Thoracic aorta (tissue), 2 donors: ENCODE measurements around the gene KRTAP26-1. TPM values are rescaled to one million over a fixed set of nuclear protein-coding genes. Genes with fewer than 3 reads are reported as not detected.

ENCODE experiments used
- ATAC-seq: fragments of 150-250 bp; one replicate; pipeline ENCODE4 v1.8.0; 2017; ENCODE audit warnings: low read depth; ENCODE audit not compliant: insufficient number of reproducible peaks, low FRiP score
- DNase-seq: peaks from one replicate; pipeline ENCODE4 v3.0.0-alpha.2; 2020; ENCODE audit warnings: low spot score
- H3K27ac ChIP-seq, 2 donors: fragments of 200-600 bp; sonication (generic); 1 replicate in 1 of 2; 2 replicates in 1 of 2; pipeline ENCODE4 v1.5.1; 2016; ENCODE audit warnings: mild to moderate bottlenecking in 2 of 2, moderate library complexity in 2 of 2
- H3K27me3 ChIP-seq: fragments of 200-600 bp; sonication (generic); replicated peaks from 2 replicates; pipeline ENCODE4 v1.6.0; 2016; ENCODE audit warnings: mild to moderate bottlenecking; ENCODE audit not compliant: insufficient read depth
- H3K36me3 ChIP-seq: fragments of 200-600 bp; sonication (generic); one replicate; pipeline ENCODE4 v1.5.1; 2016
- H3K4me1 ChIP-seq, 2 donors: fragments of 200-600 bp; sonication (generic); 1 replicate in 1 of 2; 2 replicates in 1 of 2; pipeline versions ENCODE4 v1.5.1 to v1.6.0; 2016; ENCODE audit warnings: low read depth in 2 of 2, mild to moderate bottlenecking in 1 of 2; ENCODE audit not compliant: control insufficient read depth in 1 of 2
- H3K4me3 ChIP-seq: fragments of 200-600 bp; sonication (generic); 2 replicates; pipeline ENCODE4 v1.5.1; 2016; ENCODE audit warnings: mild to moderate bottlenecking
- H3K9me3 ChIP-seq: fragments of 200-600 bp; sonication (generic); 2 replicates; pipeline ENCODE4 v1.5.1; 2016
- CTCF ChIP-seq: fragments of 200-600 bp; sonication (generic); IDR thresholded peaks from one replicate; pipeline ENCODE4 v1.5.1; 2019; ENCODE audit warnings: antibody characterized with exemption
- total RNA-seq, 2 donors: library from RNA; depleted of rRNA; stranded (reverse); fragments of >200 nt; gene quantifications; one replicate each; pipeline versions ENCODE4 v1.1.0 to v1.2.3, GENCODE V29; 2016

The KRTAP26-1 gene
- total RNA-seq, 2 donors from 2014 or later: not detected

- DNase-seq: no peak
- ATAC-seq: no peak
- TF ChIP-seq CTCF: no peak
- Histone ChIP-seq H3K9me3 (no peaks in the 10 kb centered on the region), H3K36me3 (no peaks in the 10 kb centered on the region), H3K4me1 (no peaks in the 10 kb centered on the region), H3K4me3 (no peak within 1 kb of the TSS), H3K27ac (no peak within 1 kb of the TSS), H3K27me3 (no peaks in the 10 kb centered on the region)
Observed at GRCh38 chr21:30348506-30348905, 28.4 kb upstream of the KRTAP26-1 start, which contains the start of gene KRTAP23-1. TSS of gene KRTAP23-1 (minus strand) at chr21:30348606. CDS start at chr21:30348606, 0 bp downstream.

DNA sequence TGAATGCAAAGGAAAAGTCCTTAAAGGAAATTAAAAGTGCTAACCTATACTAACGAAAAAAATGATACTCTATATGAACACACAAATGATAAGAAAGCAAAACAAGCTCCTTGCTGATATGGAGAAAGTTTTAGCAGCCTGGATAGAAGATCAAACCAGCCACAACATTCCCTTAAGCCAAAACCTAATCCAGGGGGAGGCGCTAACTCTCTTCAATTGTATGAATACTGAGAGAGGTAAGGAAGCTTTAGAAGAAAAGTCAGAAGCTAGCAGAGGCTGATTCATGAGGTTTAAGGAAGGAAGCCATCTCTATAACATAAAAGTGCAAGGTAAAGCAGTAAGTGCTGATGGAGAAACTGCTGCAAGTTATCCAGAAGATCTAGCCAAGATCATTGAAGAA, 24.9 kb upstream of the KRTAP26-1 start:
- H3K9me3 ChIP-seq: no peaks in the 10 kb centered on the region
- H3K27me3 ChIP-seq: no peaks in the 10 kb centered on the region
- ATAC-seq (no peak), DNase-seq (no peak)
- no peak overlapping the region for H3K4me3 ChIP-seq
- TF ChIP-seq CTCF: no peak
- H3K36me3 ChIP-seq: no peaks in the 10 kb centered on the region
- no peaks in the 10 kb centered on the region for H3K4me1 ChIP-seq
- no peak overlapping the region for H3K27ac ChIP-seq

- H3K36me3 ChIP-seq: no peaks in the 10 kb centered on the region
- H3K9me3 ChIP-seq: no peaks in the 10 kb centered on the region
- DNase-seq (no peak), ATAC-seq (no peak)
- H3K4me1 ChIP-seq: no peaks in the 10 kb centered on the region
- peak; percentile 64 for TF ChIP-seq CTCF
- no peaks in the 10 kb centered on the region for H3K27me3 ChIP-seq
- no peak overlapping the region for H3K27ac ChIP-seq
- H3K4me3 ChIP-seq: no peak overlapping the region
Observed at GRCh38 chr21:30340714-30341573, 20.8 kb upstream of the KRTAP26-1 start.

- Histone ChIP-seq H3K4me3 (no peak overlapping the region), H3K27me3 (no peaks in the 10 kb centered on the region), H3K27ac (no peak overlapping the region), H3K36me3 (no peaks in the 10 kb centered on the region), H3K9me3 (no peaks in the 10 kb centered on the region), H3K4me1 (no peaks in the 10 kb centered on the region)
- ATAC-seq: no peak
- DNase-seq: no peak
- no peak for TF ChIP-seq CTCF
Observed at GRCh38 chr21:30338717-30339116, 18.6 kb upstream of the KRTAP26-1 start.

DNA sequence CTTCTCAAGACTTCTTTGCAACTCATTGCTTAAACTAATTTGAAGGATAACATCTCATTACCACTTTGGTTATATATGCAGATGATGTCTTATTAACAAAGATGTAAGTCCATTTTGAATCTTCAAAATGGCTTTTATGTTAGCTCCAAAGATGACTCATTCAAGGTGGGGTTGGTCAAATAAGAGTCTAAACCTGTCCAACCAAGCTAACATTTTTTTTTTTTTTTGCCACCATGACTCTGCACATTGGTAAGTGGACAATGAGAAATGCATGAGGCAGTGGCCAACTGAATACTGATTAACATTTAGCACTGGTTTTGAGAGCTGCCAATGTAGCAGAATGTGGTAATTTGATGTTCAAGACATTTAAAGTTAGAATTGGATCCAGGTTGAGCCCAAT, 17.7 kb upstream of the KRTAP26-1 start:
- Histone ChIP-seq H3K4me1 (no peaks in the 10 kb centered on the region), H3K27me3 (no peaks in the 10 kb centered on the region), H3K9me3 (no peaks in the 10 kb centered on the region), H3K4me3 (no peak overlapping the region), H3K27ac (no peak overlapping the region), H3K36me3 (no peaks in the 10 kb centered on the region)
- ATAC-seq (no peak), DNase-seq (no peak)
- no peak for TF ChIP-seq CTCF
